HG03565 (cell line): ENCODE data around the gene IRF2BP1.
"Not testable (repeated sequence)": the region's sequence is repeated elsewhere in the genome, so short reads cannot be mapped to it uniquely, and the experiment has no call there.

ENCODE experiments used
- ATAC-seq: cut with Tn5 transposase; IDR thresholded peaks from one replicate; pipeline ENCODE4 v1.9.1; 2021; ENCODE audit warnings: mild to moderate bottlenecking, moderate library complexity; ENCODE audit not compliant: unreplicated experiment

The IRF2BP1 gene

GRCh38 chr19:45882652-45883585 lies 3.0 kb downstream of the IRF2BP1 start:
- ATAC-seq = peak; percentile 34

GRCh38 chr19:45881909-45882528 lies 3.9 kb downstream of the IRF2BP1 start:
- no peak for ATAC-seq

- ATAC-seq = no peak
Observed at GRCh38 chr19:45881082-45881908, 4.6 kb downstream of the IRF2BP1 start.

GRCh38 chr19:45879971-45880370 lies 6.0 kb downstream of the IRF2BP1 start:
- no peak for ATAC-seq

- ATAC-seq = no peak
Observed at GRCh38 chr19:45879055-45879454, 6.9 kb downstream of the IRF2BP1 start.

GRCh38 chr19:45878043-45878794 lies 7.7 kb downstream of the IRF2BP1 start:
- no peak for ATAC-seq

GRCh38 chr19:45876411-45877197 lies 9.3 kb downstream of the IRF2BP1 start:
- no peak for ATAC-seq

GRCh38 chr19:45876161-45876410 lies 9.9 kb downstream of the IRF2BP1 start:
- no peak for ATAC-seq

GRCh38 chr19:45874620-45874966 lies 11.3 kb downstream of the IRF2BP1 start:
- ATAC-seq = no peak

GRCh38 chr19:45873219-45873772 lies 12.6 kb downstream of the IRF2BP1 start:
- no peak for ATAC-seq

GRCh38 chr19:45872095-45872919 lies 13.6 kb downstream of the IRF2BP1 start:
- no peak for ATAC-seq

- no peak for ATAC-seq
Observed at GRCh38 chr19:45870798-45871197, 15.1 kb downstream of the IRF2BP1 start.

GRCh38 chr19:45867241-45867640 lies 18.7 kb downstream of the IRF2BP1 start:
- not testable (repeated sequence) for ATAC-seq

GRCh38 chr19:45866400-45867176 lies 19.4 kb downstream of the IRF2BP1 start:
- no peak for ATAC-seq

- ATAC-seq = no peak
Observed at GRCh38 chr19:45865269-45865948, 20.5 kb downstream of the IRF2BP1 start.

- no peak for ATAC-seq
Observed at GRCh38 chr19:45864629-45865082, 21.3 kb downstream of the IRF2BP1 start.

- peak; percentile 30 for ATAC-seq
Observed at GRCh38 chr19:45863840-45864628, 21.9 kb downstream of the IRF2BP1 start, which contains the start of gene FOXA3. Gene FOXA3, plus strand, starts transcription at chr19:45864326. Its CDS starts 131 bp downstream, at chr19:45864457.
